ENCODE results near the gene ARV1. TPM values are rescaled to one million over a fixed set of nuclear protein-coding genes. Genes with fewer than 3 reads are reported as not detected.

Gene ARV1
- 25.1 to 27.3 TPM (median 26.6 TPM) in 5 replicates for total RNA-seq (2022; extraction: Qiagen RNA extraction)

GRCh38 chr1:230978491-230979388, at the start of gene ARV1, which contains the start of gene TTC13:
TSS of gene ARV1 (plus strand) at chr1:230979094. CDS start at chr1:230979106, 12 bp downstream.
TSS of gene TTC13 (minus strand) at chr1:230978861. CDS start at chr1:230978830, 31 bp downstream.

GRCh38 chr1:231040019-231040799, 61.3 kb downstream of the ARV1 start, which contains the start of gene FAM89A:
TSS of gene FAM89A (minus strand) at chr1:231040254. CDS start at chr1:231040211, 43 bp downstream.

Other genes with a start within 250 kb of the ARV1 start
- gene CAPN9, start 231.7 kb upstream of the ARV1 start, total RNA-seq (2022; extraction: Qiagen RNA extraction), result not detected in 5 replicates
- gene C1orf198, start 110.6 kb upstream of the ARV1 start, total RNA-seq (2022; extraction: Qiagen RNA extraction), result 17.6 to 21.1 TPM (median 20.2 TPM) in 5 replicates
- 8.2 to 11.4 TPM (median 10.0 TPM) in 5 replicates for gene TTC13, start 233 bp upstream of the ARV1 start, total RNA-seq (2022; extraction: Qiagen RNA extraction)
- gene FAM89A, start 61.2 kb downstream of the ARV1 start, total RNA-seq (2022; extraction: Qiagen RNA extraction), result 11.0 to 14.4 TPM (median 13.1 TPM) in 5 replicates
- gene TRIM67, start 183.0 kb downstream of the ARV1 start, total RNA-seq (2022; extraction: Qiagen RNA extraction), result 0.03 to 0.22 TPM (median 0.11 TPM) in 5 replicates

Measured in A549 treated with dexamethasone at 1 μM for 4 hours (cell line).